CD14-positive monocyte (primary cell): ENCODE measurements around the gene DNAI2. TPM values are rescaled to one million over a fixed set of nuclear protein-coding genes. Genes with fewer than 3 reads are reported as not detected.

Experiments
- DNase-seq, 3 donors: peaks; one replicate each; pipeline ENCODE4 v3.0.0-alpha.2; 2011 to 2022
- H2AFZ ChIP-seq: 2 replicates; pipeline ENCODE4 v1.6.0; 2012; ENCODE audit warnings: mild to moderate bottlenecking, low read depth, low read length, inconsistent platforms; ENCODE audit not compliant: insufficient read depth, poor library complexity, severe bottlenecking
- H3K27ac ChIP-seq, 2 donors: 1 replicate in 1 of 2; 2 replicates in 1 of 2; pipeline ENCODE4 v1.5.1; 2012 to 2013; ENCODE audit warnings: low read length in 2 of 2, control low read depth in 1 of 2, inconsistent platforms in 1 of 2, low read depth in 1 of 2, mild to moderate bottlenecking in 1 of 2
- H3K27me3 ChIP-seq, 2 donors: one replicate each; pipeline versions ENCODE4 v1.6.0 to v1.6.1; 2011 to 2013; ENCODE audit warnings: low read length in 2 of 2; ENCODE audit not compliant: control insufficient read depth in 2 of 2, insufficient read depth in 2 of 2
- H3K36me3 ChIP-seq, 2 donors: replicated peaks in 1 of 2; 1 replicate in 1 of 2; 2 replicates in 1 of 2; pipeline versions ENCODE4 v1.5.1 to v1.6.1; 2012 to 2013; ENCODE audit warnings: low read length in 2 of 2, control low read depth in 1 of 2, inconsistent platforms in 1 of 2, mild to moderate bottlenecking in 1 of 2; ENCODE audit not compliant: insufficient read depth in 2 of 2, control insufficient read depth in 1 of 2
- H3K4me1 ChIP-seq, 2 donors: 1 replicate in 1 of 2; 2 replicates in 1 of 2; pipeline versions ENCODE4 v1.5.1 to v1.6.1; 2012 to 2013; ENCODE audit warnings: low read length in 2 of 2, control low read depth in 1 of 2, inconsistent platforms in 1 of 2, mild to moderate bottlenecking in 1 of 2, moderate library complexity in 1 of 2; ENCODE audit not compliant: insufficient read depth in 2 of 2, control insufficient read depth in 1 of 2
- H3K4me2 ChIP-seq: replicated peaks from 2 replicates; pipeline ENCODE3; 2012; ENCODE audit warnings: low read length, moderate library complexity, mild to moderate bottlenecking; ENCODE audit not compliant: poor library complexity, severe bottlenecking; ENCODE audit errors: extremely low read depth
- H3K4me3 ChIP-seq, 3 experiments: fragments of 200-600 bp in 1 of 3; sonication (generic) in 1 of 3; replicated peaks in 1 of 3; 1 replicate in 2 of 3; 2 replicates in 1 of 3; pipeline ENCODE4 v1.5.1; 2011 to 2013; ENCODE audit warnings: low read length in 3 of 3, mild to moderate bottlenecking in 3 of 3, control low read depth in 2 of 3, low read depth in 2 of 3, inconsistent platforms in 1 of 3, moderate library complexity in 1 of 3
- H3K79me2 ChIP-seq: 2 replicates; pipeline ENCODE4 v1.6.0; 2012; ENCODE audit warnings: mild to moderate bottlenecking, control low read depth, inconsistent platforms, low read length, moderate library complexity; ENCODE audit not compliant: insufficient read depth
- H3K9ac ChIP-seq: 2 replicates; pipeline ENCODE4 v1.6.0; 2017; ENCODE audit warnings: low read length, mild to moderate bottlenecking; ENCODE audit not compliant: insufficient read depth, poor library complexity, severe bottlenecking
- H3K9me3 ChIP-seq, 2 donors: replicated peaks in 1 of 2; 1 replicate in 1 of 2; 2 replicates in 1 of 2; pipeline versions ENCODE4 v1.5.1 to v1.6.1; 2012 to 2013; ENCODE audit warnings: low read length in 2 of 2, control low read depth in 1 of 2; ENCODE audit not compliant: control insufficient read depth in 1 of 2, insufficient read depth in 1 of 2
- H4K20me1 ChIP-seq: 2 replicates; pipeline ENCODE4 v1.6.0; 2012; ENCODE audit warnings: mild to moderate bottlenecking, low read length, control low read depth, moderate library complexity; ENCODE audit not compliant: insufficient read depth
- H3K27ac Mint-ChIP-seq, 7 donors: one replicate each; pipeline ENCODE4 v1.8.0; 2020; ENCODE audit warnings: mild to moderate bottlenecking in 7 of 7, mixed read lengths in 7 of 7, moderate library complexity in 6 of 7, inconsistent platforms in 2 of 7
- H3K27me3 Mint-ChIP-seq, 3 donors: one replicate each; pipeline ENCODE4 v1.8.0; 2021 to 2022; ENCODE audit warnings: low read depth in 3 of 3, mild to moderate bottlenecking in 3 of 3, mixed read lengths in 3 of 3, moderate library complexity in 3 of 3, inconsistent platforms in 1 of 3
- H3K36me3 Mint-ChIP-seq, 2 donors: one replicate each; pipeline ENCODE4 v1.8.0; 2020; ENCODE audit warnings: mixed read lengths in 2 of 2, inconsistent platforms in 1 of 2, mild to moderate bottlenecking in 1 of 2
- H3K4me1 Mint-ChIP-seq: one replicate; pipeline ENCODE4 v1.8.0; 2020; ENCODE audit warnings: mild to moderate bottlenecking, mixed read lengths
- H3K4me3 Mint-ChIP-seq, 2 donors: one replicate each; pipeline ENCODE4 v1.8.0; 2020; ENCODE audit warnings: mild to moderate bottlenecking in 2 of 2, mixed read lengths in 2 of 2, moderate library complexity in 1 of 2
- H3K9me3 Mint-ChIP-seq, 7 donors: one replicate each; pipeline ENCODE4 v1.8.0; 2020 to 2022; ENCODE audit warnings: mixed read lengths in 7 of 7, mild to moderate bottlenecking in 6 of 7, moderate library complexity in 6 of 7, inconsistent platforms in 2 of 7
- WGBS: methylation state at CpG from one replicate; pipeline ENCODE4 v1.1.5; 2013; ENCODE audit warnings: missing lambda C conversion rate; ENCODE audit not compliant: insufficient coverage; 5-methylcytosine and 5-hydroxymethylcytosine counted together
- intact Hi-C, 2 donors: fragments of 100-400 bp; cut with micrococcal nuclease; formaldehyde crosslinking; loops; one replicate each; pipeline versions ENCODE4 v1.15.0 to v1.15.1; 2023
- polyA plus RNA-seq, 3 donors: library from polyadenylated mRNA; depleted of rRNA in 1 of 3; unstranded in 2 of 3; stranded (reverse) in 1 of 3; fragments of 300-500 nt in 2 of 3; fragments of >200 nt in 1 of 3; fragmentation: Illumina TruSeq in 2 of 3; gene quantifications; 1 replicate in 2 of 3; 2 replicates in 1 of 3; pipeline ENCODE4 v1.2.3, GENCODE V29; 2012 to 2021
- TF ChIP-seq, protein P1 (sequence below): fragments of 200-600 bp; IDR thresholded peaks from one replicate; pipeline ENCODE4 v1.8.0; 2022; ENCODE audit warnings: antibody characterized with exemption, mild to moderate bottlenecking

The DNAI2 gene
- polyA plus RNA-seq, 3 donors = 0.07 TPM; not detected in 2

DNA sequence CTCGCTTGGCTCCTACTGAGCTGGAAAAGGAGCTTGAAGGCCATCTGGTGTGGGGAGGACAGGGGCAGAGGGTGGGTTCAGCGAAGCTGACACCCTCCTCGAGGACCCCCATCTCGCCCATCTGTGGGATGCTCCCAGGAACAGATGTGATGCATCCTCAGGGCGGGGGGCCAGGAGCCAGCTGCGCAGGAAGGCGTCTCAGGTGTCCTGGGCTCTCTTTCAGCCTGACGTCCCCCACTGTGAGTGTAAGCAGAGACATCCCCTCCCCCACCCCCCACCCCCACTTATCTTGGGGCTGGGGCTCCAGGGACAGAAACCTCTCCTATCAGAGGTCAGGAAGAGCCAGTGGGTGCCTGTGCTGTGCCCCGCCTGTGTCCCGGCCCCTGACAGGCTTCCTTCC is 68.2 kb downstream of the DNAI2 start:
- H3K36me3 ChIP-seq = no peaks in the 10 kb centered on the region
- H3K36me3 Mint-ChIP-seq = no peaks in the 10 kb centered on the region
- DNase-seq = no peak
- H3K27me3 Mint-ChIP-seq = peaks cover 3 to 14% (median 12%) of the 10 kb centered on the region in 3 donors
- H3K9ac ChIP-seq = no peak overlapping the region
- H3K4me3 Mint-ChIP-seq = no peak overlapping the region
- H3K27ac ChIP-seq = no peak overlapping the region
- no peaks in the 10 kb centered on the region for H3K4me1 Mint-ChIP-seq
- no peaks in the 10 kb centered on the region for H3K4me1 ChIP-seq
- H3K4me3 ChIP-seq = no peak overlapping the region
- H3K27ac Mint-ChIP-seq = no peak overlapping the region
- H3K9me3 Mint-ChIP-seq = no peaks in the 10 kb centered on the region
- intact Hi-C loops = no loop called here
- TF ChIP-seq, protein P1, sequence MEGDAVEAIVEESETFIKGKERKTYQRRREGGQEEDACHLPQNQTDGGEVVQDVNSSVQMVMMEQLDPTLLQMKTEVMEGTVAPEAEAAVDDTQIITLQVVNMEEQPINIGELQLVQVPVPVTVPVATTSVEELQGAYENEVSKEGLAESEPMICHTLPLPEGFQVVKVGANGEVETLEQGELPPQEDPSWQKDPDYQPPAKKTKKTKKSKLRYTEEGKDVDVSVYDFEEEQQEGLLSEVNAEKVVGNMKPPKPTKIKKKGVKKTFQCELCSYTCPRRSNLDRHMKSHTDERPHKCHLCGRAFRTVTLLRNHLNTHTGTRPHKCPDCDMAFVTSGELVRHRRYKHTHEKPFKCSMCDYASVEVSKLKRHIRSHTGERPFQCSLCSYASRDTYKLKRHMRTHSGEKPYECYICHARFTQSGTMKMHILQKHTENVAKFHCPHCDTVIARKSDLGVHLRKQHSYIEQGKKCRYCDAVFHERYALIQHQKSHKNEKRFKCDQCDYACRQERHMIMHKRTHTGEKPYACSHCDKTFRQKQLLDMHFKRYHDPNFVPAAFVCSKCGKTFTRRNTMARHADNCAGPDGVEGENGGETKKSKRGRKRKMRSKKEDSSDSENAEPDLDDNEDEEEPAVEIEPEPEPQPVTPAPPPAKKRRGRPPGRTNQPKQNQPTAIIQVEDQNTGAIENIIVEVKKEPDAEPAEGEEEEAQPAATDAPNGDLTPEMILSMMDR = no peak
- no peaks in the 10 kb centered on the region for H4K20me1 ChIP-seq
- no peaks in the 10 kb centered on the region for H3K27me3 ChIP-seq
- no peaks in the 10 kb centered on the region for H3K9me3 ChIP-seq
- H2AFZ ChIP-seq = no peak overlapping the region
- WGBS = 96% methylated on average over 8 of the region's 10 CpGs
- no peak overlapping the region for H3K4me2 ChIP-seq
- H3K79me2 ChIP-seq = no peaks in the 10 kb centered on the region

- Mint-ChIP-seq H3K9me3 (peaks cover 0 to 2% (median 0%) of the 10 kb centered on the region in 7 donors), H3K36me3 (no peaks in the 10 kb centered on the region), H3K27me3 (peaks cover 7 to 14% (median 13%) of the 10 kb centered on the region in 3 donors), H3K27ac (peak overlapping the region in 1 of 7 donors; percentile 48), H3K4me1 (no peaks in the 10 kb centered on the region), H3K4me3 (no peak overlapping the region)
- no peaks in the 10 kb centered on the region for H3K79me2 ChIP-seq
- no peak overlapping the region for H3K9ac ChIP-seq
- H3K36me3 ChIP-seq = no peaks in the 10 kb centered on the region
- H3K4me3 ChIP-seq = no peak overlapping the region
- H4K20me1 ChIP-seq = no peaks in the 10 kb centered on the region
- no peak overlapping the region for H3K27ac ChIP-seq
- H2AFZ ChIP-seq = no peak overlapping the region
- H3K4me2 ChIP-seq = no peak overlapping the region
- no peaks in the 10 kb centered on the region for H3K27me3 ChIP-seq
- 91% methylated on average over 4 of the region's 8 CpGs for WGBS
- no peaks in the 10 kb centered on the region for H3K4me1 ChIP-seq
- no peaks in the 10 kb centered on the region for H3K9me3 ChIP-seq
- TF ChIP-seq, protein P1 = no peak
- intact Hi-C loops = no loop called here
- no peak for DNase-seq
These were observed 69.1 kb downstream of the DNAI2 start for GRCh38 chr17:74343121-74343520.
